ENCODE measurements around the gene LRRC4C.
"Not testable (repeated sequence)": the region's sequence is repeated elsewhere in the genome, so short reads cannot be mapped to it uniquely, and the experiment has no call there.

Gene LRRC4C

DNA sequence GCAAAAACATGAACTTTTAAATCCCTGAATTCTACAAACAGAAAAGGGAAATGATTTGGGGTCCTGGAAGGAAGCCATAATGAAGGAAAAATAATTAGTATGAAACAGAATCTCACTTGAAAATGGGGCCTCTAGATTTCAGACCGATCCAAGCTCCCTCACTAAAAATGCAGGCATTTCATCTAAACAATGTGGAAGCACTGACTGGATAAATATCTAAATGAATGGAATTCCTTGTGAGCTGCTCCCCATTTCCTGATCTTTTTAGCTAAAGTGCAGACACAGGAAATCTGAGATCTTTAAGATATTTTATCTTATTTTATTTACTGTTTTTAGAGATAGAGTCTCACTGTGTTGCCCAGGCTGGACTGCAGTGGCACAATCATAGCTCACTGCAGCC lies 1255.8 kb downstream of the LRRC4C start:
- DNase-seq, result no peak

DNA sequence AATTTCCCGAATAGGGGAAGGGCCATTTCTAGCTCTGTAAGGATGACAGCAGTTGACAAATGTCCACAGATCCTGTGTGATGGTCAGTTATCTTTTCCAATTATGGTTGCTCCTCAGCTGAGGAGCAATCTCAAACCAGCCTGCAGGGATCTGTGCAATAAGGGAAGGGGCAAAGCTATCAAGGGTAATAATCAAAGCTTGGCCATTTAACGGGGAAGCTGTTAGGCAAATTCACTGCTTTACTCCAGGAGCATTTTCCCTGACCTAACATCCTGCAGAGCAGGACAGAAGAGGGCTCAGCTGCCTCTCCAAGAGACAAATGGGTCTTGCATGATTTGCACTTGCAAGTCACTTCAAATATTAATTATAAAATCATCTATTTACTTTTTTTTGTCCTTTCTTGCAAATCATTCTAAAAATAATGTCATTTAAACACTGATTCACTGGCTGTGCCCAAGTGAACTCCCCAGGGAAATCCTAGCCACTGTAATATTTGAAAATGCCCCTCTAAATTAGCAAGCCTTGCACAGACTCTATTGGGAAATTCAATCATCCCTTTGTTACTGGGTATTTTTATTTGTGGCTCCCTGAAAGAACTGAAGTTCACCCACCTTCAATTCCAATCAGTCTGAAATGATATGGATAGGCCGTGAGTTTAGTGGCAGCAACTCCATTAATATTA lies 1256.7 kb downstream of the LRRC4C start:
- DNase-seq, result no peak

DNA sequence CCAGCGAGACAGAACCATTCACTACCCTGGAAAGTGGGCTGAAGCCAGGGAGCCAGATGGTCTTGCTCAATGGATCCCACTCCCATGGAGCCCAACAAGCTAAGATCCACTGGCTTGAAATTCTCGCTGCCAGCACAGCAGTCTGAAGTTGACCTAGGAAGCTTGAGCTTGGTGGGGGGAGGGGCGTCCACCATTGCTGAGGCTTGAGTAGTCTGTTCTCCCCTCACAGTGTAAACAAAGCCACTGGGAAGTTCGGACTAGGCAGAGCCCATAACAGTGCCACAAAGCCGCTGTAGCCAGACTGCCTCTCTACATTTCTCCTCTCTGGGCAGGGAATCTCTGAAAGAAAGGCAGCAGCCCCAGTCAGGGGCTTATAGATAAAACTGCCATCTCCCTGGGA lies 1266.9 kb downstream of the LRRC4C start:
- DNase-seq, result not testable (repeated sequence)

DNA sequence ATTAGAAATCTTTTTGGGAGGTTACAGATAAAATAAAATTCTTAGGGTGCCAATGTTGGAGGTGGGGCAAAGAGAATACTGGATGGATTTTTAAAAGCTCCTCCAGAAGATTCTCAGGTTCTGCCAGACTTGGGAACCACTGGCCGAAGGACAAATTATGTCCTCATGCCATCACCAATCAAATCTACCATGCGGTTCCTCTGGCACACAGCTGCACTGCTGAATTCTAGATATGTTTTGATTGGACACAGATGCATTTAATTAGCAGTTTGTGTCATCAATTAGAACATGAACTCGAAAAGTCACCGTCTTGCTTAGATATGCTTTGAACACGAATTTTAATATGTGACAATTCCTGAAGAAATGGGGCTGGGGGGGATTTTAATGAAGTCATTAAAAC lies 1269.2 kb downstream of the LRRC4C start:
- DNase-seq, result no peak

DNA sequence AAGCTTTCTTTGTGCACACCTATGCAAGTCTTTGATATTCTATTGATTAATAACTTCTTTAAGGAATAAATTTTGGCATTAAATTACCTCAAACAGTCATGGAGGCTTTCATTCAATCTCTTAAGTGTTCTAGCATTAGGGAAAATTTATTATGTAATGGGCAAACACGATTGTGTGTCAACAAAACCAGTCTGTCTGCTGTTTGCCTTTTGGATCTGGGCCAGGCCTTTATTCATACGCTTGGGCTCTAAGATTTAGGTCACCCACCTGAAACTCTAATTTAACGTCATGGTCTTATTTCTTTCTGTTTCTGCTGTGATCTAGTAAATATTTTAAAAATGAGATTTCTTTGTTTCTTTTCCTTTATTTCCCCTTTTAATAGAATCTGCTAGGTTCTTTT lies 1270.6 kb downstream of the LRRC4C start:
- DNase-seq, result no peak

DNA sequence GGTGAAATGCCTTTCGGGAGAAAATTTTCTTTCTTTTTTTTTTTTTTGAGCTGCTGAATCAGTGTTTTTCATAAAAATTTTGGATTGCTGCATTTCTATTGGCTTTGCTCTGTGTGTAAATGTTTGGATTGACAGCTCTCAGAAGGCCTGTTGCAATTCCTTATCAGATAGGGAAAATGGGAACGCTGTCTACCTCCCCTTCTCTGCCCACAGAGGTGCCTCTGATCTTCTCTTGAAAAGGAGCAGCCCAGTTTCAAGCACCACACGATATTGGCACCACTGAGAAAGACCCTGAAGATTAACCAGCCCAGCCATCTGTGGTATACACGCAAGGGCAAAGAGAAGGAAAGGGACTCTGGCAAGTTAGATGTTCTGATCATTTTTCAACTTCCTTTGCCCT lies 1272.2 kb downstream of the LRRC4C start:
- DNase-seq, result no peak

GRCh38 chr11:40186437-40187263 lies 1272.8 kb downstream of the LRRC4C start:
- DNase-seq, result no peak

- DNase-seq, result no peak
Measured at GRCh38 chr11:40185793-40186192, 1273.7 kb downstream of the LRRC4C start.

DNA sequence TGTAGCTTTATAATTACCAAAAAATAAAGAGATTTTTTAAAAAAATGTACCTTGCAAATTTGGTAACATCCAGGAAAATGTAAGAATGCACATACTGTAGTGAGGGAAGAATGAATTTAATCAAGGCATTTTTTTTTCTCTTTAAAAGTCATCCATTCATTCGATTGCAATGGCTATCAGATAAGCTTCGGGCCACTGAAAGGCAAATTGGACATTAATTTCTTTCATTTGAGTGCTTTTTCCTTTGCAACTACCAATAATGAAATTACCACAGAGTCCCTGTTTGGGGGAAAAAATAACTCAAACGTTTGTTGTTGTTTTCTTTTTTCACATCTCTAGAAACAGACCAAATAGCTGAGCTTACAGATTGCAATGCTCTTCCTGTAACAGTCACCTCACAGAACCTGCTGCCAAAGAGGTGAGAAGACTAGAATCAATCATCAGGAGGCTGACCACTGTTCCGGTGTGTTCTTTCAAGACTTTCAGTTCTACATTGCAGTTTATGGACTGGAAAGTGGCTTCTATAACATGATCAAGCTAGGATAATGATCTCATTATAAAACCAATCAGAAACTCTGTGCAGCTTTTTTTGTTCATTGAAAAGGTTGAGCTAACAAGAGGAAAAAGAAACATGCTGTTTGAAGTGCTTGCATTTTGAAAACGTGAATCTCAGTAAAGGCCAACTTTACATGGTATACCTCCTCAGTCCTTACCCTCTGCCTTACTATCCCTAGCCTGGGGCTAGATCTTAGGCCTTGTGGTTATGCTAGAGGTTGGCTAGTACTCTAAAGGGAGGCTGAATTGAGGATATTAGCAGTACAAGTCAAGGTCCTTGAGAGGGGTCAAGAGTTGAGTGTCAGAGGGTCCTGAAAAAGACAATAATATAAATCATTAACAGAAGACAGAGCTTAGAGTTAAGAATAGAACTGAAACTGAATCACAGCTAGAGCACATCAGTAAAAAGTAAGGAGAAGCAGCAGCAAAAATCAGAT lies 1276.1 kb downstream of the LRRC4C start:
- DNase-seq, result no peak

GRCh38 chr11:40179541-40179940 lies 1279.9 kb downstream of the LRRC4C start:
- DNase-seq, result no peak

DNA sequence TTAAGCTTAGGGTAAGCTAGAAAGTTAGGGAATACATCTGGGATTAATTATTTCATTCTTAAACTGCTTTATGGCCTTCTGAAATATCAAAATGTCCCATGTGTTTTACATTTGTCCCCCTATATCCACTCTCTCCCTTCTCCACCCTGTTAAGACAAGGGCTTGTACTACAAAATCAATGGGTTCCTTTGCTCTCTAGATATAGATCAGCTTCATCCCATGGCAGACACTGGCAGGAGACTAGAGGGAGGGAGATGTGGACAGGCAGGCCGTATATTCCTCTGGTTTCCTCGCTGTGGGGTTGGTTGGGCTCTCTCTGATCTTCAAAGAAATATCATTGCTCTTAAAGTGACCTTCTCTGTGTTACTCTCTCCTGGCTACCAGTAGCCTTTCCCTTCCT lies 1281.0 kb downstream of the LRRC4C start:
- no peak for DNase-seq

GRCh38 chr11:40175980-40176379 lies 1283.5 kb downstream of the LRRC4C start:
- no peak for DNase-seq

DNA sequence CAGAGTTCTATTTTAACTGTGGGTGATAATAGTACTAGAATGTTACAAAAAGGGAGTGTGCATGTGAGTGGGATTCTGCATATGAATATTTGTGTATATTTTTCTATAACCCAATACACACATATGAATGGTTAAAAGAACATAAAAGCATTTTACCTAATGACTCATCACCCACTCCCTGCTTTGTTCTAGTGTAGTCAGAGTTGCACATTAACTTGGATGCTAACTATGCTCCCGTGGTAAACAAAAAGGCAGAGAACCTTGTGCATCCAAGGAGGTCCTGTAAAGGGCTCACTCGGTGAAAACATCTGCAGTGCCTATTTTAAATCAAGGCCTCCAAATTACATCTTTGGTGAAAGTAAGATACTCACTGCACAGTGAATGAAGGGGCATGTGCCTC lies 1289.4 kb downstream of the LRRC4C start:
- no peak for DNase-seq

DNA sequence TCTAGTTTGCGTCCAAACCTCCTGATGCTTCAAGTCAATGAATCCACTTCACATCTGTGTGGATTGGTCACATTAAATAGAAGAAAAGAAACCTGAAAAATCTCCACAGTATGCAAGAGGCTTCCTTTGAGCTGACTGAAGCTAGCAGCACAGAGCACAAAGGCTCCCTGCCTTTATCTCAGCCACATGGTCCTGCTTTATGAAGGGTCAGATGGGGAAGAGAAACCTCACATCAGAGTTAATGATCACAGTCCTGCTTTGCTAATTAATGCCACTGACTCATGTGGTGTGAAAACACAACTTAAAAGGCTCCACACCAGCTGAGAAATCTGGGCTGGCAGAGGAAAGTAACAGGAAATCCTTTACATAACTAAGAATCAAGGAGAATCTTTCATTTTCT lies 1291.0 kb downstream of the LRRC4C start:
- DNase-seq, result no peak

GRCh38 chr11:40167805-40168204 lies 1291.6 kb downstream of the LRRC4C start:
- not testable (repeated sequence) for DNase-seq

DNA sequence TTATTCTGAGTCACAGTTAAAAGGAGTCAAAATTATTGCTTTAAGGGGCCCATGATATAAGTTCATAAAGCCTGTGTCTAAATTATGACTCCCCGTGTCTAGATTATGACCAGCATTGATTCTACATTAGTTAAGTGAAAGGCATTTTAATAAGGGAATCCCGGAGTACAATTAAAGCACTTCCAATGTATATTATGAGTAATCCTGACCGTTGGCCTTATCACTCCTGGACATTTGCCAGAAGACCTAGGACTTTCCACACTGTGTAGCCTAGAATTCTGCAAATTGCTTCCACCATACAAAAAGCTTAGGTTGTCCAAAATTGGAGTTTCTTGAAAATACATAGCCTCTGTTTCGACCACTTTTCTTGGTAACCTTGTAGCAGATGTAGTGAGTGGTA lies 1292.6 kb downstream of the LRRC4C start:
- no peak for DNase-seq

DNA sequence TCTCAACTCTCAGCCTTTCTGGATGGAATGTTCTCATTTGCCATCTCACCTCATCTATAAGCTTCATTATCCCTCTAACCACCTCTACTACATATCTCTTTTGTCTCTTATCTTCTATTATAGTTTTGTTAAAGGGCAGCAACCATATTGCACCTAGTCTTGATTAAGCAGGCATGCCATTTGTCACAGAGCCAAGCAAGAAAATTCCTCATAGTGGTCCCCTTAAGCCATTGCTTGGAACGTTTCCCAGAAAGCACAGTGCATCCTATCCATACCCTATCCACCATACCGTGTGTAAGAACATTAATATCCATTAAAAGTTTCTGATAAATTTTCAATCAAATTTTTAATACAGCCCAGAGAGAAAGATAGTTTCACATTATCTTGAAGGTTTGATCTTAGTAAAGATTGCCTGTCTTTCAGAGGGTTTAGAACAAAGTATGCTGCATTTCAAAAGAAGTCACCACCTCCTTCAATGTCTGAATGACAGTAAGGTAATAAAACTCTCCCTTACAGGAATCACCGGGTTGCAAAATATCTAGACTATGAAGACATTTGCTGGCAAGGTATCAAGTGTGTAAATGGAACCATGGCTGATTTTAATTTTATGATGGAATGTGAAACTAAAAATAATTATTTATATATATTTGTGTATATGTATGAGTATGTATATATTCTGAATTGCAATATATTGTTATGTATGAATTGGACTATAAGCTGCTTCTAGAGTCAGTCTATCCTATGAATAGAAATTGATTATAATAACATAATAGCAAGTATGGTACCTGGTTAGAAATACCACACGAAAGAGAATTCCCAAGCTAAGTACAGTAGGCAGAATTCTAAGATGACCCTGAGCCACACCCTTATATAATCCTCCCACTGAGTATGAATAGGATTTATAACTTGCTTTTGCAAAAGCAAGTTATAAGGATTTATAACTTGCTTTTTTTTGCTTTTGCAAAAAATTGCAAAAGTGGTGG lies 1296.3 kb downstream of the LRRC4C start:
- DNase-seq, result no peak

DNA sequence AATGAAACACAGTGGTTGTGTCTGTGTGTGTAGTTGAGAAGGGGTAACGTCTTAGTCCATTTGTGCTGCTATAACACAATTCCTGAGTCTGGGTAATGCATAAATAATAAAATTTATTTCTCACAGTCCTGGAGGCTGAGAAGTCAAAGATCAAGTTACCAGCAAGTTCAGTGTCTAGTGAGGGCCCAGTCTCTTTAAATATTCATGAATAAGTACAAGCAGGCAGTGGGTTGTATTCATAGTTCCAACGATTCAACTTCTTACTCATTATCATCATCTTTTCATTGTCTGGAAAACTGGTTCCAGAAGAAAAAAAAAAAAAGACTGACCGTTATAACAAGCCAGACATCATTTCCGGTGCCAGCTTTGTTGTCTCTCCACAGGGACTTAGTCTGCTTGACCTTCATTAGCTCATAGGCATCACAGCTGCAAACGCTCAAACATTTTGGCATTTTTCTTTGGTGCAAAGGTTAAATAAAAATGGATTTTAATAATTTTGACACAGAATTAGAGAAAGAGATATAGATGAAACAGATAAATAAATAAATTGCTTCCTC lies 1297.5 kb downstream of the LRRC4C start:
- no peak for DNase-seq

DNA sequence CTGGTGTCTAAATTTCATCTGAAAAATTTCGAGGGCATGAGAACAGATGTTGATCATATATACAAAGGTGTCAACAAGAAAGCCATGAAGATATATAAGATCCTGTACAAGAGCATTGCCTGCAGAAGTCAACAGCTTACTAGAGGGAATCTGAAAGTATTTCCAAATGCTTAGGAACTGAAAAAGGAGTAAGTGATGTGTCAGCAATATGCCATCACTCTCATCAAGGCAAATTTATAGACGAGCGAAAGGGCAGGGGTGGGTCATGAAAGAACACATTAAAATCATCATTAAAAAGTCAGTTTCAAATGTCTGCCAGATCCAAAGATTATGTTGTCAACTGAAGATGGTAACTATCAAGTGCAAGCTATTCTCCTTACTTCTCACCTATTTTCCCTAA lies 1299.0 kb downstream of the LRRC4C start:
- DNase-seq, result no peak

- no peak for DNase-seq
Measured at GRCh38 chr11:40149721-40150120, 1309.7 kb downstream of the LRRC4C start.

- no peak for DNase-seq
Measured at GRCh38 chr11:40140560-40140959, 1318.9 kb downstream of the LRRC4C start.

DNA sequence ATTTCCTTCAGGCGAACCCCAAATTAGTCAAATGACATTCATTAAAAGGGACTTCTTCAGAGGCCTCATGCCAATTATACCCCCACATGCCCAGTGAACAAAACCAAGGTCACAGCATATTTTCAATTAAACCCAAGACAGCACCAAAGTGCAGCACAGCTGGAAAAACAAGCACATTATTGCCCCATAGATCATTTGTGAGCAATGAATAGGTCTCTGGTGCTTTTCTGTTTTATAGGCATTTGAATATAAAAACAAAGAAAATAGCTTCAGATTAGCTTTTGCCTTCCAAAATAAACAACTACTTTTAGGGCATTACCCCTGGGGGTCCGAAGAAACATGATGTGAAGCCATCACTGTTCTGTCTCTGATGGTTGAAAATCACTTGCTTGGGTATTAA lies 1319.9 kb downstream of the LRRC4C start:
- DNase-seq, result no peak

Data from right forelimb (tissue), 1 donor.